AG04450 (cell line): ENCODE measurements around the gene NUTM2F. TPM values are rescaled to one million over a fixed set of nuclear protein-coding genes. Genes with fewer than 3 reads are reported as not detected.
"Not testable (repeated sequence)": the region's sequence is repeated elsewhere in the genome, so short reads cannot be mapped to it uniquely, and the experiment has no call there.

Experiments
- CTCF ChIA-PET: fragments of 300-600, 350-600 bp; formaldehyde crosslinking; extraction: SDS; loops from one replicate; lab custom pipeline; 2022; ENCODE audit warnings: antibody characterized with exemption, inconsistent platforms; lab: Charles Lee
- POLR2A ChIA-PET: fragments of 350-600 bp; formaldehyde crosslinking; extraction: SDS; loops from one replicate; lab custom pipeline; 2021; ENCODE audit warnings: antibody characterized with exemption, inconsistent platforms; lab: Yijun Ruan, JAX
- DNase-seq: peaks from one replicate; pipeline ENCODE4 v3.0.0-alpha.2; 2011; ENCODE audit warnings: low read depth, low spot score
- H3K27ac ChIP-seq: one replicate; pipeline ENCODE4 v1.5.1; 2012; ENCODE audit warnings: low read depth, low read length, control low read depth
- H3K27me3 ChIP-seq: one replicate; pipeline ENCODE4 v1.6.0; 2012; ENCODE audit warnings: low read length; ENCODE audit not compliant: control insufficient read depth, insufficient read depth
- H3K4me3 ChIP-seq: 2 replicates; pipeline ENCODE4 v1.5.1; 2011; ENCODE audit warnings: mild to moderate bottlenecking, low read depth, low read length, control low read depth
- H3K9me3 ChIP-seq: 2 replicates; pipeline ENCODE4 v1.5.1; 2012; ENCODE audit warnings: low read length; ENCODE audit not compliant: control insufficient read depth, insufficient read depth
- polyA plus RNA-seq: library from polyadenylated mRNA; depleted of rRNA; stranded (reverse); fragments of >200 nt; gene quantifications from 2 replicates; pipeline ENCODE4 v1.2.3, GENCODE V29; 2011

NUTM2F gene
- polyA plus RNA-seq, 1 experiment: not detected

GRCh38 chr9:94341703-94342102, 13.3 kb upstream of the NUTM2F start:
- DNase-seq, CTCF ChIA-PET, H3K4me3 ChIP-seq, H3K27ac ChIP-seq, POLR2A ChIA-PET, H3K9me3 ChIP-seq, H3K27me3 ChIP-seq: not testable (repeated sequence)

GRCh38 chr9:94340750-94341149, 12.3 kb upstream of the NUTM2F start:
- DNase-seq, H3K27ac ChIP-seq, POLR2A ChIA-PET, H3K27me3 ChIP-seq, H3K4me3 ChIP-seq, CTCF ChIA-PET, H3K9me3 ChIP-seq: not testable (repeated sequence)

GRCh38 chr9:94339657-94340056, 11.2 kb upstream of the NUTM2F start:
- CTCF ChIA-PET, H3K27ac ChIP-seq, POLR2A ChIA-PET, H3K9me3 ChIP-seq, DNase-seq, H3K27me3 ChIP-seq, H3K4me3 ChIP-seq: not testable (repeated sequence)

DNA sequence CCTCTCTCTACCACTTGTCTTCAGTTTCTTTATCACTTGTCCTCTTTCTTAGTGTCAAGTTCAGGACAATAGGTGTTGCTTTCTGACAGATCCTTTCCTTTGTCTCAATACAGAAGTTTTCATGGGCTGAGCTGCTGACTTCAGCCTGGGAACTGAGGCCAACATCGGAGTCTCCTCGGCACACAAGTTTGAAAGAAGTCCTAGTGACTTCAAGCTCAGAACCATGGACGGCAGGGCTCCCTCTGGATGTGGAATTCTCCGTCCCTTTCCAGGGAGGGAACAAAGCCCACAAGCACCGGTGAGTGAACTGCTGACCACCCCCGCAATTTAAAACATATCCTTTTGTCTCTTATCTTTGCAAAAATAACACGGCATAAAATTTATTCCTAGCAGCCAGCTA, 10.3 kb upstream of the NUTM2F start:
- H3K27ac ChIP-seq, DNase-seq, H3K27me3 ChIP-seq, CTCF ChIA-PET, H3K4me3 ChIP-seq, POLR2A ChIA-PET, H3K9me3 ChIP-seq: not testable (repeated sequence)

DNA sequence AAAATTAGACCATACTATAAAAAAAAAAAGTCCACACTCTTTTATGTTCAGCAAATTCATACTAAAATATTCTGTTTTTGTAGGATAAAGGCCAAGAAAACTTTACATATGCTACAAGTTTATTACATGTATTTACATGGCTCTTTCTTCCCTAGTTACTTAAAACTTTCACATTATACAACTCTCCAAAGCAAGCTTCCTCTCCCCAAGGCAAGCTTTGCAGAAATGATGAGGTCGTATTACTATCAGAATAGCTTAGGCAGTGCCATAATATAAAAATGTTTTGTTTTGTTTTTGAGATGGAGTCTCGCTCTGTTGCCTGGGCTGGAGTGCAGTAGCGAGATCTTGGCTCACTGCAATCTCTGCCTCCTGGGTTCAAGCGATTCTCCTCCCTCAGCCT, 8.0 kb upstream of the NUTM2F start:
- CTCF ChIA-PET: not testable (repeated sequence)

GRCh38 chr9:94325583-94325982, 2.9 kb downstream of the NUTM2F start:
- H3K27me3 ChIP-seq, H3K9me3 ChIP-seq, POLR2A ChIA-PET, DNase-seq, H3K27ac ChIP-seq, CTCF ChIA-PET, H3K4me3 ChIP-seq: not testable (repeated sequence)

More for the DNA sequence above, 8.0 kb upstream of the NUTM2F start:
- H3K27me3 ChIP-seq, H3K27ac ChIP-seq, H3K4me3 ChIP-seq, DNase-seq, H3K9me3 ChIP-seq, POLR2A ChIA-PET: not testable (repeated sequence)

DNA sequence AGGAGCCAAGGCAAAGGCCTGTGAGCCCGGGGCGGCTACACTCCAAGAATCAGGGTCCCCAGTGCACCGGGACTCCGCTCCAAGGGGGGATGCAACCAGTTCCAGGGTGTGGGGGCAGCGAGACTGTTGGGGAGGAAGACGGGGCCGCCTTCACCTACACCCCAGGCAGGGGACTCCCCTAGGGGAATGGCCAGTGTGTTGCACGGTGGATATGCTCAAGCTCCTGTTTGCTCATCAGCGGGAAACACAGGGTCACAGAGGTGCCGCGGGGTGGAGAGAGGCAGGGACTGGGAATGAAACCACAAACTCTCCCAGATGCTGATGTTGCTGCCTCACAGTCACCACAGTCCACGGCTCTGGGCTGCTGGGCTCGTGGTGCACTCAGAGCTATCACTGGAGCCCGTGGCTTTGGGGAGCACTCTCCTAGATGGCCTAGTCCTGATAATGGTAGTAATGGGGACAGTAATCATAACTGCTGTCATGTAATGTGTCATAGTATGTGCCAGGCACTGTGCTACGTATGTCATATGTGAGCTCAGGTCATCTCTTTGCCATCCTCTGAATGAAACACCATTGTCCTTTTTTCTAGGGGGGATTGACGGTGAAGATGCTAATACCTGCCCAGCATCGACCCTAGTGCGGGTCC, 5.2 kb downstream of the NUTM2F start:
- POLR2A ChIA-PET, H3K27me3 ChIP-seq, H3K27ac ChIP-seq, H3K4me3 ChIP-seq, CTCF ChIA-PET, H3K9me3 ChIP-seq, DNase-seq: not testable (repeated sequence)

- H3K4me3 ChIP-seq, H3K9me3 ChIP-seq, DNase-seq, H3K27me3 ChIP-seq, POLR2A ChIA-PET, CTCF ChIA-PET, H3K27ac ChIP-seq: not testable (repeated sequence)
Measured at GRCh38 chr9:94322342-94322940, 6.0 kb downstream of the NUTM2F start.

GRCh38 chr9:94317949-94318657, 10.3 kb downstream of the NUTM2F start:
- H3K9me3 ChIP-seq, CTCF ChIA-PET, POLR2A ChIA-PET: not testable (repeated sequence)

DNA sequence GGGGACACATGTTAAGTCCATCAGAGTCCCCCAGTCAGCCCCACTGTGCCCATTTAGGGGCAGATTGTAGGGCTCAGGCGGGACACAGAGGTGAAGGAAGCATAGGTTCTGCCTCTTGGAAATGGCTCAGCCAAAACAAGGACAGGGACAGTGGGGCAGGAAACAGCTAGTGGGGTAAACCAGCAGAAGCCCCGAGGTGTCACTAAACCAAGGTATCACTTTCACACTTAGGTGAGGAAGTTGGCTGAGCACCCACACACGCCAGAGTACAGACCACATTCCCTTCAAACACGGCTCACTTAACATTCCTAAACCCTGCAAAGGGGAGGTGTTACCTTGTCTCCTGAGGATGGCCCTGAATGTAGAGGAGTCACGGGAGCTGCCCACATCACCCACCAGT, 12.2 kb downstream of the NUTM2F start:
- H3K27me3 ChIP-seq, POLR2A ChIA-PET, H3K9me3 ChIP-seq, H3K27ac ChIP-seq, H3K4me3 ChIP-seq, DNase-seq, CTCF ChIA-PET: not testable (repeated sequence)

More at GRCh38 chr9:94317949-94318657, 10.3 kb downstream of the NUTM2F start:
- DNase-seq, H3K27ac ChIP-seq, H3K4me3 ChIP-seq, H3K27me3 ChIP-seq: not testable (repeated sequence)

DNA sequence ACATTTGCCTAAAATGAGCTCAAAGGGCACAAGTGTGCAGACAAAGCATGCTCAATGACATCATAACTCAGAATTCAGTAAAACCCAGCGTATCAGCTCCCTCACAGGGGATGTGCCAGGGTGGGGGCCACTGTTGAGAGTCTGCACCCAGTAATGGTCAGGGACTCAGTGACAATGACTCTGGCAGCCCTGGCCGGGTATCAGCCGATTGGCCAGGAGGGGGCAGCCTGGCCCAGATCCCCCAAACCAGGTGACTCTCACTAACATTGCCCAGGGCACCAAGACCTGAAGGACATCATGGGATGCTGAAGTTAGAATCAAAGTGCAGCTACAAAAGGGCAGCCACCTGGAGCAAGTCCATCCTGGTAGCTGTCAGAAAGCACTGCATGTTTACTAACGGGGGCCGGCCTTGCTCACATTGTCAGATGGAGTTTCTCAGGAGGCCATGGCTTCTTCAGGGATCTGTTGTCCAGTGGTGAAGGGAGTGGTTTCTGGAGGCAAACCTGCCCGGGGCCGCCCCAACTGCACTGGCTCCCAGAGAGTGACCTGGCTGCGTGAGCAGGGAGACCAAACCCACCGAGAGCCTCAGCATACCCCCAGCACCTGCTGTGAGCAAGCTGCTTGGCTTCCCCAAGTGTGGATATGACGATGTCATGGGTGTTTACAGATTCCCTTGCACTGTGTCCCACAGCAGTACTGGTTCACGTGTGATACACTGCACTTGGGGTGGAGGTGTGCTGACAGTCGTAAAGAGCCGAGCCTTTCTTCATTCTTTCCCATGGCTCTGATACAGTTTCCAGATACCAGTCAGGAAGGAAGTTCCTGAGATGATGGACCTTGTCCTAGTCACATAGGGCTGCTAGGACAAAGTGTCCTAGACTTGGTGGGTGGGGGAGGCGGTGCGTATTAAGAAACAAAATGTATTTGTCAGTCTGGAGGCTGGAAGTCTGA, 13.1 kb downstream of the NUTM2F start:
- DNase-seq, H3K4me3 ChIP-seq, H3K27me3 ChIP-seq, H3K27ac ChIP-seq, CTCF ChIA-PET, H3K9me3 ChIP-seq, POLR2A ChIA-PET: not testable (repeated sequence)
